Lung microvascular endothelial cell (primary cell): ENCODE results near the gene CRTAP. TPM values are rescaled to one million over a fixed set of nuclear protein-coding genes. Genes with fewer than 3 reads are reported as not detected.
"Not testable (repeated sequence)": the region's sequence is repeated elsewhere in the genome, so short reads cannot be mapped to it uniquely, and the experiment has no call there.

Experiments used
- DNase-seq, 2 donors: peaks; one replicate each; pipeline versions ENCODE4 v3.0.0 to v3.0.0-alpha.2; 2010; ENCODE audit warnings: low read depth in 2 of 2
- total RNA-seq: library from RNA; depleted of rRNA; stranded (reverse); fragments of >200 nt; gene quantifications from 2 replicates; pipeline ENCODE4 v1.2.1, GENCODE V29; 2014

CRTAP gene
- total RNA-seq, 1 donor from 2014 or later = 124 TPM

DNA sequence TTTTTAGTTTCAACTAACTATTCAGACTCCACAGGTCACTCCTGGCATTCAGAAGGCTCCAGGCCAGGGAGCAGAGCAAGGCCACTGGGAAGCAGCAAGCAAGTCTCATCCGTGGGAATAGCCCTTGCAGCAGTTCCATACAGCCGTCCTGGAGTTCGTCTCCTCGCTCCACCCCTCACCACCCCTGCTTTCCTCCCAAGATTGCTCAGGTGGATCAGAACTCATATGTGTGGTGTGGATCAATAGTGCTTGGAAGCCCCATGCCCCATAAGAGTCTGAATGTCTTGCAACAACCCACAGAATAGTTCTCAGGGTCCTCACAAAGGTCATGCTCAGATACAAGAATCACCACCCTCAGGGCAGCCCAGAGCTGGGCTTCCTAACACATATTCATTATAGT, 60.3 kb downstream of the CRTAP start:
- no peak for DNase-seq

- no peak for DNase-seq
Observed at GRCh38 chr3:33174711-33175414, 61.0 kb downstream of the CRTAP start.

GRCh38 chr3:33179132-33179531, 65.3 kb downstream of the CRTAP start:
- DNase-seq = no peak

DNA sequence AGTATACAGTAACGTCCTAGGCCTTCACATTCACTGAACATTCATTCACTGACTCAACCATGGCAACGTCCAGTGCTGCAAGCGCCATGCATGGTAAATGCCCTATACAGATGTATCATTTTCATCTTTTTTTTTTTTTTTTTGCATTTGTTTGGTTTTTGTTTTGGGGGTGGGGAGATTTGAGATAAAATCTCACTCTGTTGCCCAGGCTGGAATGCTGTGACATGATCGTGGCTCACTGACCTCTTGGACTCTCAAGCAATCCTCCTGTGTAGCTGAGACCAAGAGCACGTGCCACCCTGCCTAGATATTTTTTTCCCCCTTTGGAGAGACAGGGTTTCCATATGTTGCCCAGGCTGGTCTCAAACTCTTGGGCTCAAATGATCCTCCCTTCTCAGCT, 67.4 kb downstream of the CRTAP start:
- DNase-seq = no peak

- not testable (repeated sequence) for DNase-seq
Observed at GRCh38 chr3:33181641-33182040, 67.8 kb downstream of the CRTAP start.

GRCh38 chr3:33184863-33185262, 71.0 kb downstream of the CRTAP start:
- DNase-seq = peak; percentile 31 to 46

DNA sequence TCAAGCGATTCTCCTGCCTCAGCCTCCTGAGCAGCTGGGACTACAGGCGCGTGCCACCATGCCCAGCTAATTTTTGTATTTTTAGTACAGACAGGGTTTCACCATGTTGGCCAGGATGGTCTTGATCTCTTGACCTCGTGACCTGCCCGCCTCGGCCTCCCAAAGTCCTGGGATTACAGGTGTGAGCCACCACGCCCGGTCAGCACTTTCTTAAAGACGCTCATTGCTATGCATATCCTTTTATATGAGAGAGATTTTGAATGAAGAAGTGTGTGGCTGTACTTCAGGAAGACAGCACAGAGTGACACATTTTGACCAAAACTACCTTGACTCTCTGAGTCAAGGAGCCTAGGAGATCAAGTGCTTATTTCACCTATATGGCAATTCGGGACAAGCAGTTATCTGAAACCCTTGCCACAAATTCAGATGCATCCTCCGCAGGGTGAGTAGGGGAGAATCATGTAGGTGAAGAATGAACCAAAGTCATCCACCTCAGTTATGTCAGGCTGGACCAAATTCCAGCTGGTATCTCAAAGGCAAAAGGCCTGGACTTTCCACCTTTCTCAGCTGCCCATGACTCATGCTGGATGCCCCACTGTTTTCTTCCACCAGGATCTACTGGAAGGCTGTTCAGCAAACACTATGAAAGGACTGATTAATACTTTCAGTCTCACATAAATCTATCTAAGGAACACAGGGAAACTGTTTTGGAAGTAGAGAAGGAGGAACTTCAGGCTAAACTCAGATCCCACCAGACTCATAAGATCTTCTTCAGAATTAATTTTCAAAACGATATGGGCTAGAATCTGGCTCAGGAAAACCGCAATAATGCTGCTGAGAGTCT, 72.9 kb downstream of the CRTAP start:
- peak; percentile 19 to 87 for DNase-seq

- DNase-seq = peak; percentile 49 to 96
Observed at GRCh38 chr3:33187368-33187634, 73.5 kb downstream of the CRTAP start.

DNA sequence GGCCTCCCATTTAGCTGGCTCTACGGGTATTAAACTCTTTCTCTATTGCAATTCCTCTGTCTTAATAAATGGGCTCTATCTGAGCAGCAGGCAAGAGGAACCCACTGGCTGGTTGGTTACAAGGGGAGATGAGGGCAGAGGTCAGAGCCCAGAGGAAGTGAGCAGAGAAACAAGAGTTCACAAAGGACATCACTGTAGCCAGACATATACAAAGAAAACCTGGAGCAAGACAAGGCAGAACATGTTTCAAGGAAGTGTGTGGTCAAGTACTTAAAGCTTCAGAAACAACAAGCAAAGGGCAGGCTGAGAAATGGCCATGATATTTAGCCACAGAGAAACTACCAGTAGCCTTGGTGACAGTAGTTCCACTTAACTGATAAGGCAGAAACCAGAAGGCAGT, 80.5 kb downstream of the CRTAP start:
- peak in 1 of 2 donors; percentile 11 for DNase-seq

DNA sequence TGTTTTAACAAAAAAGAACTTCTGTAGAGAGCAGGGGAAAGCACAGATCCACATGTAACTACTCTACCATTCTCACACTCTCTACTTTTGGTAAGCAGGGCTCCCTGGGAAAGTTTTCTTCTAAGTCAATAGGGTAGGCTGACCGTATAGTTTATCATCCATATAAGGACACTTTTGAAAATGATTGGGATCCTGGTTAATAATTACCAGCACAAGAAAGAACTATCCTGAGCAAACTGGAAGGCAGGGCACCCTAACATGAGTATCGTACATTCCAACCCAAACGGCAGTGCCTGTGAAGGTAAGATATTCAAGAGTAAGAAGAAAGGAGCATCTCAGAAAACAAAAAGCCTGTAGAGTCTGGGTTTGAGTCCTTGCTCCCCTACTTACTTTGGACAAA, 82.7 kb downstream of the CRTAP start:
- DNase-seq = no peak

Other genes starting within 250 kb of the CRTAP start
- not detected in 2 replicates for gene CCR4, start 162.4 kb upstream of the CRTAP start, total RNA-seq
- 44.2 and 45.2 TPM in 2 replicates for gene GLB1, start 16.9 kb upstream of the CRTAP start, total RNA-seq
- gene TMPPE, start 16.9 kb upstream of the CRTAP start, total RNA-seq = 5.9 and 8.9 TPM in 2 replicates
- gene SUSD5, start 104.8 kb downstream of the CRTAP start, total RNA-seq = under 0.01 and 0.87 TPM in 2 replicates
- gene FBXL2, start 163.4 kb downstream of the CRTAP start, total RNA-seq = 7.8 and 8.9 TPM in 2 replicates